CD14-positive monocyte (primary cell): ENCODE measurements around the gene SLIT3. TPM values are rescaled to one million over a fixed set of nuclear protein-coding genes. Genes with fewer than 3 reads are reported as not detected.

Experiments
- DNase-seq, 3 donors: peaks; one replicate each; pipeline ENCODE4 v3.0.0-alpha.2; 2011 to 2022
- H2AFZ ChIP-seq: 2 replicates; pipeline ENCODE4 v1.6.0; 2012; ENCODE audit warnings: mild to moderate bottlenecking, low read depth, low read length, inconsistent platforms; ENCODE audit not compliant: insufficient read depth, poor library complexity, severe bottlenecking
- H3K27ac ChIP-seq, 2 donors: 1 replicate in 1 of 2; 2 replicates in 1 of 2; pipeline ENCODE4 v1.5.1; 2012 to 2013; ENCODE audit warnings: low read length in 2 of 2, control low read depth in 1 of 2, inconsistent platforms in 1 of 2, low read depth in 1 of 2, mild to moderate bottlenecking in 1 of 2
- H3K27me3 ChIP-seq, 2 donors: one replicate each; pipeline versions ENCODE4 v1.6.0 to v1.6.1; 2011 to 2013; ENCODE audit warnings: low read length in 2 of 2; ENCODE audit not compliant: control insufficient read depth in 2 of 2, insufficient read depth in 2 of 2
- H3K36me3 ChIP-seq, 2 donors: replicated peaks in 1 of 2; 1 replicate in 1 of 2; 2 replicates in 1 of 2; pipeline versions ENCODE4 v1.5.1 to v1.6.1; 2012 to 2013; ENCODE audit warnings: low read length in 2 of 2, control low read depth in 1 of 2, inconsistent platforms in 1 of 2, mild to moderate bottlenecking in 1 of 2; ENCODE audit not compliant: insufficient read depth in 2 of 2, control insufficient read depth in 1 of 2
- H3K4me1 ChIP-seq, 2 donors: 1 replicate in 1 of 2; 2 replicates in 1 of 2; pipeline versions ENCODE4 v1.5.1 to v1.6.1; 2012 to 2013; ENCODE audit warnings: low read length in 2 of 2, control low read depth in 1 of 2, inconsistent platforms in 1 of 2, mild to moderate bottlenecking in 1 of 2, moderate library complexity in 1 of 2; ENCODE audit not compliant: insufficient read depth in 2 of 2, control insufficient read depth in 1 of 2
- H3K4me2 ChIP-seq: replicated peaks from 2 replicates; pipeline ENCODE3; 2012; ENCODE audit warnings: low read length, moderate library complexity, mild to moderate bottlenecking; ENCODE audit not compliant: poor library complexity, severe bottlenecking; ENCODE audit errors: extremely low read depth
- H3K4me3 ChIP-seq, 3 experiments: fragments of 200-600 bp in 1 of 3; sonication (generic) in 1 of 3; replicated peaks in 1 of 3; 1 replicate in 2 of 3; 2 replicates in 1 of 3; pipeline ENCODE4 v1.5.1; 2011 to 2013; ENCODE audit warnings: low read length in 3 of 3, mild to moderate bottlenecking in 3 of 3, control low read depth in 2 of 3, low read depth in 2 of 3, inconsistent platforms in 1 of 3, moderate library complexity in 1 of 3
- H3K79me2 ChIP-seq: 2 replicates; pipeline ENCODE4 v1.6.0; 2012; ENCODE audit warnings: mild to moderate bottlenecking, control low read depth, inconsistent platforms, low read length, moderate library complexity; ENCODE audit not compliant: insufficient read depth
- H3K9ac ChIP-seq: 2 replicates; pipeline ENCODE4 v1.6.0; 2017; ENCODE audit warnings: low read length, mild to moderate bottlenecking; ENCODE audit not compliant: insufficient read depth, poor library complexity, severe bottlenecking
- H3K9me3 ChIP-seq, 2 donors: replicated peaks in 1 of 2; 1 replicate in 1 of 2; 2 replicates in 1 of 2; pipeline versions ENCODE4 v1.5.1 to v1.6.1; 2012 to 2013; ENCODE audit warnings: low read length in 2 of 2, control low read depth in 1 of 2; ENCODE audit not compliant: control insufficient read depth in 1 of 2, insufficient read depth in 1 of 2
- H4K20me1 ChIP-seq: 2 replicates; pipeline ENCODE4 v1.6.0; 2012; ENCODE audit warnings: mild to moderate bottlenecking, low read length, control low read depth, moderate library complexity; ENCODE audit not compliant: insufficient read depth
- H3K27ac Mint-ChIP-seq, 7 donors: one replicate each; pipeline ENCODE4 v1.8.0; 2020; ENCODE audit warnings: mild to moderate bottlenecking in 7 of 7, mixed read lengths in 7 of 7, moderate library complexity in 6 of 7, inconsistent platforms in 2 of 7
- H3K27me3 Mint-ChIP-seq, 3 donors: one replicate each; pipeline ENCODE4 v1.8.0; 2021 to 2022; ENCODE audit warnings: low read depth in 3 of 3, mild to moderate bottlenecking in 3 of 3, mixed read lengths in 3 of 3, moderate library complexity in 3 of 3, inconsistent platforms in 1 of 3
- H3K36me3 Mint-ChIP-seq, 2 donors: one replicate each; pipeline ENCODE4 v1.8.0; 2020; ENCODE audit warnings: mixed read lengths in 2 of 2, inconsistent platforms in 1 of 2, mild to moderate bottlenecking in 1 of 2
- H3K4me1 Mint-ChIP-seq: one replicate; pipeline ENCODE4 v1.8.0; 2020; ENCODE audit warnings: mild to moderate bottlenecking, mixed read lengths
- H3K4me3 Mint-ChIP-seq, 2 donors: one replicate each; pipeline ENCODE4 v1.8.0; 2020; ENCODE audit warnings: mild to moderate bottlenecking in 2 of 2, mixed read lengths in 2 of 2, moderate library complexity in 1 of 2
- H3K9me3 Mint-ChIP-seq, 7 donors: one replicate each; pipeline ENCODE4 v1.8.0; 2020 to 2022; ENCODE audit warnings: mixed read lengths in 7 of 7, mild to moderate bottlenecking in 6 of 7, moderate library complexity in 6 of 7, inconsistent platforms in 2 of 7
- WGBS: methylation state at CpG from one replicate; pipeline ENCODE4 v1.1.5; 2013; ENCODE audit warnings: missing lambda C conversion rate; ENCODE audit not compliant: insufficient coverage; 5-methylcytosine and 5-hydroxymethylcytosine counted together
- intact Hi-C, 2 donors: fragments of 100-400 bp; cut with micrococcal nuclease; formaldehyde crosslinking; loops; one replicate each; pipeline versions ENCODE4 v1.15.0 to v1.15.1; 2023
- polyA plus RNA-seq, 3 donors: library from polyadenylated mRNA; depleted of rRNA in 1 of 3; unstranded in 2 of 3; stranded (reverse) in 1 of 3; fragments of 300-500 nt in 2 of 3; fragments of >200 nt in 1 of 3; fragmentation: Illumina TruSeq in 2 of 3; gene quantifications; 1 replicate in 2 of 3; 2 replicates in 1 of 3; pipeline ENCODE4 v1.2.3, GENCODE V29; 2012 to 2021
- TF ChIP-seq, protein P1 (sequence below): fragments of 200-600 bp; IDR thresholded peaks from one replicate; pipeline ENCODE4 v1.8.0; 2022; ENCODE audit warnings: antibody characterized with exemption, mild to moderate bottlenecking

SLIT3 gene
- polyA plus RNA-seq, 3 donors, result not detected

DNA sequence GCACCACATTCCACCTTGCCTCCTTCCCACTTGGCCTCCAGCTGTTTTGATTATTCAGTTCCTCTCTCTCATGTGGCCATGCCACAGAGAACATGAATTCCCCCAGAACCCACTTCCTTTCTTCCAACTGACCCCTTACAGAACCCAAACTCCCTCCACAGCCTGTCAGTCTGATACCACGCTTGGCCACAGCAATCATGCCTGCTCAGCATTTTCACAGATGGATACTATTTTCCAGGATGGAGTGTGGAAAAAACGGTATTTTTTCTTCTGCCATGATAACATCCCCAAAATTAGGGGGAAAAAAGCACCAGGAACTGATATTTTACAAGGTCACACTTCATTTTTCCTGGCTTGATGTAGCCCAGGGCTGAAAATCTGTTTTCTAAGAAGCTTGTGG lies 34.9 kb upstream of the SLIT3 start:
- Histone ChIP-seq H3K4me1 (no peaks in the 10 kb centered on the region), H3K4me2 (no peak overlapping the region), H3K9me3 (no peaks in the 10 kb centered on the region), H3K27me3 (no peaks in the 10 kb centered on the region), H3K36me3 (no peaks in the 10 kb centered on the region), H4K20me1 (no peaks in the 10 kb centered on the region), H2AFZ (no peak overlapping the region), H3K27ac (no peak overlapping the region), H3K9ac (no peak overlapping the region), H3K79me2 (no peaks in the 10 kb centered on the region), H3K4me3 (no peak overlapping the region)
- no peak overlapping the region for H3K4me3 Mint-ChIP-seq
- DNase-seq, result no peak
- no CpG with 5 or more reads among the region's 2 CpGs for WGBS
- no peak overlapping the region for H3K27ac Mint-ChIP-seq
- intact Hi-C loops, result no loop called here
- TF ChIP-seq, protein P1, sequence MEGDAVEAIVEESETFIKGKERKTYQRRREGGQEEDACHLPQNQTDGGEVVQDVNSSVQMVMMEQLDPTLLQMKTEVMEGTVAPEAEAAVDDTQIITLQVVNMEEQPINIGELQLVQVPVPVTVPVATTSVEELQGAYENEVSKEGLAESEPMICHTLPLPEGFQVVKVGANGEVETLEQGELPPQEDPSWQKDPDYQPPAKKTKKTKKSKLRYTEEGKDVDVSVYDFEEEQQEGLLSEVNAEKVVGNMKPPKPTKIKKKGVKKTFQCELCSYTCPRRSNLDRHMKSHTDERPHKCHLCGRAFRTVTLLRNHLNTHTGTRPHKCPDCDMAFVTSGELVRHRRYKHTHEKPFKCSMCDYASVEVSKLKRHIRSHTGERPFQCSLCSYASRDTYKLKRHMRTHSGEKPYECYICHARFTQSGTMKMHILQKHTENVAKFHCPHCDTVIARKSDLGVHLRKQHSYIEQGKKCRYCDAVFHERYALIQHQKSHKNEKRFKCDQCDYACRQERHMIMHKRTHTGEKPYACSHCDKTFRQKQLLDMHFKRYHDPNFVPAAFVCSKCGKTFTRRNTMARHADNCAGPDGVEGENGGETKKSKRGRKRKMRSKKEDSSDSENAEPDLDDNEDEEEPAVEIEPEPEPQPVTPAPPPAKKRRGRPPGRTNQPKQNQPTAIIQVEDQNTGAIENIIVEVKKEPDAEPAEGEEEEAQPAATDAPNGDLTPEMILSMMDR, result no peak
- H3K4me1 Mint-ChIP-seq, result no peaks in the 10 kb centered on the region
- peaks cover 0 to 5% (median 2%) of the 10 kb centered on the region in 7 donors for H3K9me3 Mint-ChIP-seq
- no peaks in the 10 kb centered on the region for H3K36me3 Mint-ChIP-seq
- H3K27me3 Mint-ChIP-seq, result peaks cover 0 to 3% (median 1%) of the 10 kb centered on the region in 3 donors

DNA sequence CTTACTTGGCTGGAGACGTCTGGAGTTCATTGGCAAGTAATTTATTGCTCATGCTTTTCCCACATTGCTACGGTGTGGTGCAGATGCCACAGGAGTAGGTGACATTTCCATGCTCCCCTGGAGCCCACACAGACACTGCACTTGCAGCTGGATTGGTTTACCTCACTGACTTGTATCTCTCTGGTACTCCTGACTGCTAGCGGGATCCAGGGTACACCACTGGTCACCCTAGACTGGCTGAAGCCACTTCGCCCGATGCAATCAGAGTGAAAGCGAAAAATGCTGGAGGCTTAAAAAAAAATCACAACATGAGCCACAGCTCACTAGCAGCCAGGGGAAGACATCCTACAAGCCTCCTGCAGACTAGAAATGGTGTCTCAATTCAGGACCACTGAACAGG lies 32.6 kb upstream of the SLIT3 start:
- no peak overlapping the region for H3K27ac Mint-ChIP-seq
- no peaks in the 10 kb centered on the region for H3K36me3 Mint-ChIP-seq
- intact Hi-C loops, result no loop called here
- WGBS, result 72% methylated on average over 5 of the region's 6 CpGs
- TF ChIP-seq, protein P1, result no peak
- Histone ChIP-seq H3K9me3 (no peaks in the 10 kb centered on the region), H3K27me3 (no peaks in the 10 kb centered on the region), H3K27ac (no peak overlapping the region), H3K36me3 (no peaks in the 10 kb centered on the region), H3K4me2 (no peak overlapping the region), H3K4me1 (no peaks in the 10 kb centered on the region), H3K9ac (no peak overlapping the region), H2AFZ (no peak overlapping the region), H3K79me2 (no peaks in the 10 kb centered on the region), H4K20me1 (no peaks in the 10 kb centered on the region), H3K4me3 (no peak overlapping the region)
- H3K9me3 Mint-ChIP-seq, result peaks cover 0 to 3% (median 2%) of the 10 kb centered on the region in 7 donors
- no peaks in the 10 kb centered on the region for H3K4me1 Mint-ChIP-seq
- DNase-seq, result no peak
- H3K4me3 Mint-ChIP-seq, result no peak overlapping the region
- peaks cover 1 to 4% (median 1%) of the 10 kb centered on the region in 3 donors for H3K27me3 Mint-ChIP-seq
